Stomach (tissue), 9 donors: ENCODE data around the gene KRT13. TPM values are rescaled to one million over a fixed set of nuclear protein-coding genes. Genes with fewer than 3 reads are reported as not detected.

Experiments used
- DNase-seq, 2 donors: peaks; one replicate each; pipeline versions ENCODE4 v3.0.0 to v3.0.0-alpha.2; 2013 to 2019
- H3K27ac ChIP-seq, 5 donors: fragments of 200-600 bp in 4 of 5; sonication (generic) in 4 of 5; one replicate each; pipeline ENCODE4 v1.5.1; 2013 to 2019; ENCODE audit warnings: mild to moderate bottlenecking in 1 of 5, moderate library complexity in 1 of 5
- H3K27me3 ChIP-seq, 3 donors: fragments of 200-600 bp; sonication (generic); one replicate each; pipeline ENCODE4 v1.5.1; 2017 to 2019; ENCODE audit warnings: mixed run types in 1 of 3
- H3K36me3 ChIP-seq, 4 donors: fragments of 200-600 bp; sonication (generic); 1 replicate in 3 of 4; 2 replicates in 1 of 4; pipeline ENCODE4 v1.5.1; 2016 to 2019
- H3K4me1 ChIP-seq, 4 donors: fragments of 200-600 bp; sonication (generic); one replicate each; pipeline ENCODE4 v1.5.1; 2016 to 2019
- H3K4me3 ChIP-seq, 4 donors: fragments of 200-600 bp; sonication (generic) in 3 of 4; one replicate each; pipeline ENCODE4 v1.5.1; 2016 to 2019; ENCODE audit warnings: mild to moderate bottlenecking in 1 of 4
- H3K9me3 ChIP-seq, 4 donors: fragments of 200-600 bp; sonication (generic); one replicate each; pipeline ENCODE4 v1.5.1; 2016 to 2019
- CTCF ChIP-seq, 7 experiments: fragments of 450-650 bp in 4 of 7; fragments of 200-600 bp in 3 of 7; sonication (generic) in 3 of 7; IDR thresholded peaks; one replicate each; pipeline ENCODE4 v1.5.1; 2016 to 2019; ENCODE audit warnings: antibody characterized with exemption in 7 of 7, control low read depth in 2 of 7, mild to moderate bottlenecking in 1 of 7
- EP300 ChIP-seq: sonication (generic); formaldehyde crosslinking; IDR thresholded peaks from one replicate; pipeline ENCODE4 v1.6.1; 2017; ENCODE audit warnings: antibody characterized with exemption
- POLR2A ChIP-seq, 4 donors: fragments of 450-650 bp; IDR thresholded peaks; one replicate each; pipeline ENCODE4 v1.6.1; 2016; ENCODE audit warnings: antibody characterized with exemption in 4 of 4, control low read depth in 2 of 4, mild to moderate bottlenecking in 1 of 4, moderate library complexity in 1 of 4
- POLR2AphosphoS5 ChIP-seq, 3 donors: sonication (generic); formaldehyde crosslinking; IDR thresholded peaks; one replicate each; pipeline ENCODE4 v1.6.1; 2016; ENCODE audit warnings: antibody characterized with exemption in 3 of 3
- WGBS, 5 donors: extraction: QIAGEN DNeasy Blood & Tissue Kit in 3 of 5; methylation state at CpG; one replicate each; pipeline versions ENCODE4 v1.1.5 to v1.1.7; 2013 to 2018; 5-methylcytosine and 5-hydroxymethylcytosine counted together
- intact Hi-C: fragments of 100-400 bp; cut with DNase I; formaldehyde crosslinking; loops from one replicate; pipeline ENCODE4 v1.15.1; 2023; ENCODE audit warnings: low total_unique reads
- polyA plus RNA-seq, 3 donors: library from polyadenylated mRNA; stranded (reverse); fragments of 200-250 nt; gene quantifications; one replicate each; pipeline ENCODE4 v1.2.3, GENCODE V29; 2013
- total RNA-seq, 5 donors: library from RNA; depleted of rRNA; stranded (reverse); fragments of >200 nt; gene quantifications; one replicate each; pipeline versions ENCODE4 v1.1.0 to v1.2.3, GENCODE V29; 2014 to 2016
- donor health status: healthy with polysubstance abuse.
- donor health status: Bipolar disorder and iron deficiency.
- donor health status: healthy.

The KRT13 gene
- total and polyA plus RNA-seq, 8 donors, result 1.1 to 12,460 (median 16.2) TPM; not detected in 1

GRCh38 chr17:41532947-41533570 lies 27.6 kb upstream of the KRT13 start:
- Histone ChIP-seq H3K9me3 (no peaks in the 10 kb centered on the region), H3K27ac (no peak overlapping the region), H3K4me3 (no peak overlapping the region), H3K4me1 (peaks cover 6 to 33% (median 26%) of the 10 kb centered on the region in 4 donors), H3K36me3 (no peaks in the 10 kb centered on the region), H3K27me3 (peaks cover 0 to 61% (median 24%) of the 10 kb centered on the region in 3 donors)
- 66 to 78% (median 70%) methylated on average over 9 of the region's 9 CpGs for WGBS, 5 donors
- DNase-seq, result no peak
- TF ChIP-seq POLR2A (IDR thresholded peaks at IDR 0.05), result no peak
- no peak for TF ChIP-seq EP300
- no peak for TF ChIP-seq CTCF (IDR thresholded peaks at IDR 0.05)
- no peak for TF ChIP-seq POLR2AphosphoS5 (IDR thresholded peaks at IDR 0.05)
- intact Hi-C loops, result no loop called here

- H3K27me3 ChIP-seq, result peaks cover 0 to 72% (median 34%) of the 10 kb centered on the region in 3 donors
- no peak for TF ChIP-seq POLR2AphosphoS5 (IDR thresholded peaks at IDR 0.05)
- TF ChIP-seq EP300, result no peak
- no peak for TF ChIP-seq POLR2A (IDR thresholded peaks at IDR 0.05)
- no peak for TF ChIP-seq CTCF (IDR thresholded peaks at IDR 0.05)
- H3K4me3 ChIP-seq, result no peak overlapping the region
- intact Hi-C loops, result no loop called here
- WGBS, 5 donors, result 60 to 78% (median 70%) methylated on average over 1 of the region's 1 CpG
- H3K27ac ChIP-seq, result no peak overlapping the region
- no peaks in the 10 kb centered on the region for H3K36me3 ChIP-seq
- no peaks in the 10 kb centered on the region for H3K9me3 ChIP-seq
- peaks cover 8 to 43% (median 34%) of the 10 kb centered on the region in 4 donors for H3K4me1 ChIP-seq
- DNase-seq, result no peak
These were observed 26.6 kb upstream of the KRT13 start for GRCh38 chr17:41531993-41532392.

- DNase-seq, result peak; percentile 65 to 87
- intact Hi-C loops, result no loop called here
- peaks cover 0 to 64% (median 39%) of the 10 kb centered on the region in 3 donors for H3K27me3 ChIP-seq
- TF ChIP-seq CTCF (IDR thresholded peaks at IDR 0.05) (no peak), POLR2AphosphoS5 (IDR thresholded peaks at IDR 0.05) (peak in 2 of 3 donors; percentile 72 to 73), POLR2A (IDR thresholded peaks at IDR 0.05) (no peak)
- H3K36me3 ChIP-seq, result peaks cover 0 to 1% (median under 1%) of the 10 kb centered on the region in 4 donors
- H3K4me3 ChIP-seq, result no peak overlapping the region
- H3K4me1 ChIP-seq, result peaks cover 8 to 47% (median 33%) of the 10 kb centered on the region in 4 donors
- 29 to 51% (median 46%) methylated on average over 8 of the region's 8 CpGs for WGBS, 5 donors
- no peaks in the 10 kb centered on the region for H3K9me3 ChIP-seq
- H3K27ac ChIP-seq, result peak overlapping the region; percentile 74 to 89 (median 85)
These were observed 24.9 kb upstream of the KRT13 start for GRCh38 chr17:41530062-41531048.

GRCh38 chr17:41529491-41529915 lies 24.1 kb upstream of the KRT13 start:
- Histone ChIP-seq H3K36me3 (peaks cover 0 to 10% (median 6%) of the 10 kb centered on the region in 4 donors), H3K27me3 (peaks cover 0 to 64% (median 34%) of the 10 kb centered on the region in 3 donors), H3K4me1 (peaks cover 8 to 55% (median 39%) of the 10 kb centered on the region in 4 donors), H3K4me3 (no peak overlapping the region), H3K27ac (peak overlapping the region; percentile 74 to 89 (median 85)), H3K9me3 (no peaks in the 10 kb centered on the region)
- peak in 1 of 2 donors; percentile 34 for DNase-seq
- no peak for TF ChIP-seq CTCF (IDR thresholded peaks at IDR 0.05)
- no peak for TF ChIP-seq POLR2AphosphoS5 (IDR thresholded peaks at IDR 0.05)
- TF ChIP-seq EP300, result no peak
- TF ChIP-seq POLR2A (IDR thresholded peaks at IDR 0.05), result no peak
- intact Hi-C loops, result no loop called here
- 35 to 52% (median 43%) methylated on average over 5 of the region's 5 CpGs for WGBS, 5 donors
